HG02763 (cell line): ENCODE measurements around the gene SH2B3.
"Not testable (repeated sequence)": the region's sequence is repeated elsewhere in the genome, so short reads cannot be mapped to it uniquely, and the experiment has no call there.

ENCODE experiments used
- ATAC-seq: cut with Tn5 transposase; IDR thresholded peaks from one replicate; pipeline ENCODE4 v1.9.1; 2021; ENCODE audit warnings: mild to moderate bottlenecking, moderate library complexity; ENCODE audit not compliant: unreplicated experiment

The SH2B3 gene

DNA sequence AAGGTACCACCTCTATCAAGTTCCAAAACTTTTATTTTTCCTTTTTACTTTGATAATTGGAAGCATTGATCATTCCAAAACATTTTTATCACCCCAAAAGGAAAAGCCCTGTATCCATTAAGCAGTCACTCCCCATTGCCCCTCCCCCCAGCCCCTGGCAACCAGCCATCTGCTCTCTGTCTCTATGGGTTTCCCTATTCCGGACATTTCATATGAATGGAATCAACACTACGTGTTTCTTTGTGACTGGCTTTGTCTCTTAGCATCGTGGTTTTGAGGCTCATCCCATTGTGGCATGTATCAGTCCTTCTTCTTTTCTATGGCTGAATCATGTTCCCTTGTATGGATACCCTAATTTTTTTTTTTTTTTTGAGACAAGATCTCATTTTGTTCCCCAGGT lies 18.8 kb upstream of the SH2B3 start:
- ATAC-seq: no peak

DNA sequence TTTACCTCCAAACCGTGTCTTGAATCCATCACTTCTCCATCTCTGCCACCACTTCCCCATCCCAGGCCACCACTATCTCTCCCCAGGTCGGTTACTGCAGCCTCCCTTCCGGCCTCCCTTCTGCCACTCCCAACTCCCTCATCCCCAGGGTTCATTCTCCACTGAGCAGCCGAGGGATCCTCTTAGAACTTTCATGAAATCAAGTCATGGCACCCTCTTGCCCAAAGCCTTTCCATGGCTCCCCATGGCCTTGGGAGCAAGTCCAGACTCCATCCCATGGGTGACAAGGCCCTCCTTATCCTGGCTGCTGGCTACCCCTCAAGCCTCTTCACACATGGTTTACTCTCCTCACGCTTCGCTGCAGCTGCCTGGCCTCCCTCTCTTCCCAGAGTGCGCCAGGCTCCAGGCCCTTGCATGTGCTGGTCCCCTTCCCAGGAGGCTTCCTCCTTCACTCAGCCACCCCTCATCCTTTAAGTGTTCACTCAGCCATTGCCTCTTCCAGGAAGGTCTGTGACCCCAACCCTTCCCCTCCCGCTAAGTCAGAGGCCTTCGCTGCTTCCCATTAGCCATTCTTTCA lies 17.9 kb upstream of the SH2B3 start:
- ATAC-seq: no peak

- no peak for ATAC-seq
Measured at GRCh38 chr12:111389635-111390034, 16.1 kb upstream of the SH2B3 start.

- no peak for ATAC-seq
Measured at GRCh38 chr12:111390910-111391309, 14.8 kb upstream of the SH2B3 start.

DNA sequence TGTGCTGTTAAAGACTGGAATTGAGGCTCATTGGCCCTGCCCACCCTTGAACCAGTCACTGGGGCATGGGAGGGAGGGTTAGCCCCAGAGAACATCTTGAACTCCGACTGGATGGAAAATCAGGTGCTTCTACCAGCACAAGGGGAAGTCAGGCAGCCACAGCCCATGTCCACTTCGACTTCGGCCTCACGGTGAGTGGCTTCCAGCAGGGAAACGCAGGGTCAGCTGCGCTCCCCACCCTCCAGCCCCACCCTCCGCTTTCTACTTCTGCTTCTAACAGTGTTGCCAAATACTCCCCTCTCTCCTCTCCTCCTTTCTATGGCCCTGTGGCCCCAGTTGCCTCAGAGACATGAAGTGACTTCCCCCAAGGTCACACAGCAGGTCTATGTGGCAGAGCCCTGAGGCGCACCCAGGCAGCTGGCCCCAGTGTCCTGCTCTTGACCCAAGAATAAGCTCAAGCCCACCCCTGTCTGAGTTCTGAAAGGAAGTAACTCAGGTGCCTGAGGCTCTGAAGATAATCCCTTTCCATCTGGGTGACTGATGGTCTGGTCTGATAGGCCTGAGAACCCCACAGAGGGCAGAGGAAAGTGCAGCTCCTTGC lies 11.9 kb upstream of the SH2B3 start:
- no peak for ATAC-seq

GRCh38 chr12:111394480-111394879 lies 11.2 kb upstream of the SH2B3 start:
- no peak for ATAC-seq

GRCh38 chr12:111395336-111396187 lies 10.2 kb upstream of the SH2B3 start:
- no peak for ATAC-seq

DNA sequence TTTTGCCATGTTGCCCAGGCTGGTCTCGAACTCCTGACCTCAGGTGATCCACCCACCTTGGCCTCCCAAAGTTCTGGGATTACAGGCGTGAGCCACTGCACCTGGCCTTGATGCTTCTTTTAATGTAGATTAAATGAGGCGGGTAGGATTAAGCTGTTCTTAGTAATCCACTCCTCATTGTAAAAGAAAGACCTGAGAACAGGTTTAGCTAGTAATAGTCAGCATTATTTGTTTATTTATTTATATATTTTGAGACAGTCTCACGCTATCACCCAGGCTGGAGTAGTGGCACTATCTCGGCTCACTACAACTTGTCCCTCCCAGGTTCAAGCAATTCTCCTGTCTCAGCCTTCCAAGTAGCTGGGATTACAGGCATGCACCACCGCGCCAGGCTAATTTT lies 9.5 kb upstream of the SH2B3 start:
- ATAC-seq: not testable (repeated sequence)

- no peak for ATAC-seq
Measured at GRCh38 chr12:111396726-111397445, 8.8 kb upstream of the SH2B3 start.

DNA sequence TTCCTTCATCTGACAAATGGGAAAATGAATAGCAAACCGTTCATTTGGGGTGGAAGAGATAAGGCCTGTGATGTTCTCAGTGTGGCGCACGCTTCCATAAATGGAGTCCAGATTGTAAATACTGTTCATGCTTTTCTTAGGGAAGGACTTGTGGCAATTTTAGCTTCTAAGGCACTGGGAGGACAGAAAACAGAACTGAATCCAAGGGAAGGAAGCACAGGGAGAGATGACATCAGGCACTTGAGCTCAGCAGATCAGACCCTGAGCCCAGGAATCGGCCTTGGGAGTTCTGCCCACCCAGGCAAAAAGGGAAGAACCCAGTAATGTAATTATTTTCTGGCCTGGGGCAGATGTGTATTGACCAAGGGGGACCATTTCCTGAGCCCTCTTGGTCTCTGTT lies 7.2 kb upstream of the SH2B3 start:
- ATAC-seq: no peak

DNA sequence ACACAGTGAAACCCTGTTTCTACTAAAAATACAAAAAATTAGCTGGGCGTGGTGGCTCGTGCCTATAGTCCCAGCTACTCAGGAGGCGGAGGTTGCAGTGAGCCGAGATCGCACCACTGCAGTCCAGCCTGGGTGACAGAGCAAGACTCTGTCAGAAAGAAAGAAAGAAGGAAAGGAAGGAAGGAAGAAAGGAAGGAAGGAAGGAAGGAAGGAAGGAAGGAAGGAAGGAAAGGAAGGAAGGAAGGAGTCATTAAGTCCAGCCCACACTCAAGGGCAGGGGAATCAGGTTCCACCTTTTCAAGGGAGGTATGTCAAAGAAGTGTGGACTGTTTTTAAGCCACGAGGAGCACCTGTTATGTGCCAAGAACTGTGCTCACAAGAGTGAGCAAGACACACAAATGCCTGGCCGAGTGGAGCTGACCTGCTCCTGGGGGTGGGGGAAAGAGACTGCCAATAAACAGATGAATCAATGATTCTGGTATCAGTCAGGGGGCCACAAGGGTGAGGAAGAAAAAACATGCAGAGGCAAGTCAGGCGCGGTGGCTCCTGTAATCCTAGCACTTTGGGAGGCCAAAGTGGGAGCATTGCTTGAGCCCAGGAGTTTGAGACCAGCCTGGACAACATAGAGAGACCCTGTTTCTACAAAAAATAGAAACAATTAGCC lies 5.8 kb upstream of the SH2B3 start:
- ATAC-seq: not testable (repeated sequence)

DNA sequence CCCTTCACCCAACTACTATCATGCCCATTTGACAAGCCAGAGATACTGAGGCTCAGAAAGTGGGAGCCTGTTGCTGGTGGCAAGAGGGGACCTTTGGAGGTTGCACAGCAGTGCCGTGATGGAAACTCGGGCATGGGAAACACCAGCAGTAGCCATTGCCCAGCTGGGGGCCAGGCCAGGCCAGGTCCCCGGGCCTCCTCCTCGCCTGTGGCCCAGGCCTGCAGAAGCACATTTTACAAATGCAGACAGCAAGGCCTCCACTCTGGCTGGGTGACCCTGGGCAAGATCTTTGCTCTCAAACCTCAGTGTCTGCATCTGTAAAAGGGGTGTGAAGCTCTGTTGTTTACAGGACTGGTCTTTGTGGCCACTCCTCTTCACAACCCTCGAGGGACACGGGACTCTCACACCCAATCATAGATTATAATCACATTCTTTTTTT lies 4.5 kb upstream of the SH2B3 start:
- ATAC-seq: no peak

DNA sequence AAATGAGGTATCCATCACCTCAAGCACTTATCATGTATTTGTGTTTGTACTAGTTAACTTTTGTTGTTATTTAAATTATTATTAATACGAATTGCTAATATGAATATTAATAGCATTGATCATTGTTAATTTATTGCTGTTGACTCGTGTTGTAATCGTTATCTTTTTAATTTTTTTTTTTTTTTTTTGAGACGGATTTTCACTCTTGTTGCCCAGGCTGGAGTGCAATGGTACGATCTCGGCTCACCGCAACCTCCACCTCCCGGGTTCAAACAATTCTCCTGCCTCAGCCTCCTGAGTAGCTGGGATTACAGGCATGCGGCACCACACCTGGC lies 3.3 kb upstream of the SH2B3 start:
- not testable (repeated sequence) for ATAC-seq

- ATAC-seq: peak; percentile 17
Measured at GRCh38 chr12:111404362-111405148, 1.2 kb upstream of the SH2B3 start.

DNA sequence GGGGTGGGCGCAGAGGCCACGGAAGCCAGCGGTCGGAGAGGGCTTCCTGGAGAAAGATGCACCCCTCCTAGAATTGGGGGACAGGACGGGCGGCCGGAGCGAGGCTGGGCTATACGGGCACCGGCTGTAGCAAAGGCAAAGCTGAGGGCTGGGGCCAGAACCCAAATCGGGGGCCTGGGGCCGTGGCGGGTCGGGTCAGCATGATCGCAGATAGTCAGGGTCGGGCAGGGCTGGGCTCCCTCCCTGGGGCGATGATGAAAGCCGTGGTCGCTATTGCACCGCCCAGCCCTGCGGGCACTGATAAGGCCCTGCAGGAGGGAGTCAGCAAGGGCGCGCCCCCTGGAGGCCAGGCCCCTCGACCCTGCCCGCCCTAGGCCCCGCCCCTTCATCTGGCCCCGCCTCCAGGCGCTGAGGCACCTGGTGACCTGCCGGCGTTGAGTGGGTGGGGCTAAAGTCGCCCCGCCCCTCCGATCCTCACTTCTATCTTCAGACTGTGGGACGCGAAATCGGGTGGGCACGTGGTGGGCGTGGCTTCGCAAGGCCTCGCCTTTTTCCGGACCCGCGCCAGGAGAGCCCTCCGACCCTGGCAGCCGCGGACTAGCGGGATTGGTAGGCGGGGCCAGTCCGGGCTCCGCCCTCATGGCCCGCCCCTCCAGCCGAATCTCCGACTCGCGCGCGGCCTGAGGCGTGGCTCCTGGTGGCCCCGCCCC lies 419 bp upstream of the SH2B3 start:
- ATAC-seq: peak; percentile 64

- no peak for ATAC-seq
Measured at GRCh38 chr12:111406474-111407376, 1.0 kb downstream of the SH2B3 start.

- no peak for ATAC-seq
Measured at GRCh38 chr12:111407377-111408115, 1.8 kb downstream of the SH2B3 start.

- no peak for ATAC-seq
Measured at GRCh38 chr12:111408116-111408440, 2.4 kb downstream of the SH2B3 start.
